ENCODE measurements around the gene SST.

Gene SST

GRCh38 chr3:187626581-187626980, 43.6 kb downstream of the SST start:
- DNase-seq: no peak

- no peak for DNase-seq
These were observed 45.6 kb downstream of the SST start for GRCh38 chr3:187624588-187624987.

GRCh38 chr3:187623285-187623814, 46.8 kb downstream of the SST start:
- no peak for DNase-seq

GRCh38 chr3:187621881-187622280, 48.3 kb downstream of the SST start:
- no peak for DNase-seq

GRCh38 chr3:187619461-187619860, 50.7 kb downstream of the SST start:
- no peak for DNase-seq
